Heart right ventricle (tissue), 16 donors: ENCODE results near the gene ANTXR1. TPM values are rescaled to one million over a fixed set of nuclear protein-coding genes. Genes with fewer than 3 reads are reported as not detected.

Experiments used
- ATAC-seq, 8 donors: fragments of 200-7000 bp; cut with Tn5 transposase; one replicate each; pipeline ENCODE4 v1.9.1; 2020; ENCODE audit warnings: mild to moderate bottlenecking in 8 of 8, moderate library complexity in 8 of 8, moderate number of reproducible peaks in 1 of 8
- DNase-seq, 2 donors: peaks; one replicate each; pipeline ENCODE4 v3.0.0-alpha.2; 2020
- H3K27ac ChIP-seq, 10 donors: fragments of 200-600 bp; sonication (generic) in 2 of 10; one replicate each; pipeline versions ENCODE4 v1.5.0 to v1.8.0; 2020 to 2022; ENCODE audit warnings: mild to moderate bottlenecking in 3 of 10
- H3K27me3 ChIP-seq, 7 donors: fragments of 200-600 bp; one replicate each; pipeline ENCODE4 v1.8.0; 2021 to 2022; ENCODE audit warnings: mild to moderate bottlenecking in 2 of 7
- H3K36me3 ChIP-seq, 9 donors: fragments of 200-600 bp; sonication (generic) in 1 of 9; one replicate each; pipeline versions ENCODE4 v1.5.0 to v1.8.0; 2020 to 2022; ENCODE audit warnings: mild to moderate bottlenecking in 2 of 9
- H3K4me1 ChIP-seq, 9 donors: fragments of 200-600 bp; sonication (generic) in 1 of 9; one replicate each; pipeline versions ENCODE4 v1.5.0 to v1.8.0; 2020 to 2022; ENCODE audit warnings: mild to moderate bottlenecking in 4 of 9
- H3K4me3 ChIP-seq, 10 donors: fragments of 200-600 bp; sonication (generic) in 2 of 10; one replicate each; pipeline versions ENCODE4 v1.5.0 to v1.8.0; 2020 to 2022; ENCODE audit warnings: mild to moderate bottlenecking in 7 of 10, moderate library complexity in 2 of 10
- H3K9me3 ChIP-seq, 11 donors: fragments of 200-600 bp in 10 of 11; sonication (generic) in 2 of 11; one replicate each; pipeline versions ENCODE4 v1.5.0 to v1.8.0; 2013 to 2022; ENCODE audit warnings: mild to moderate bottlenecking in 2 of 11, control low read depth in 1 of 11, moderate library complexity in 1 of 11
- WGBS, 2 donors: extraction: QIAGEN DNeasy Blood & Tissue Kit; methylation state at CpG; one replicate each; pipeline ENCODE4 v1.1.7; 2013; ENCODE audit warnings: inconsistent platforms in 1 of 2; 5-methylcytosine and 5-hydroxymethylcytosine counted together
- intact Hi-C, 10 donors: fragments of 100-400 bp; cut with DNase I; formaldehyde crosslinking; loops; one replicate each; pipeline versions ENCODE4 v1.11.1 to v1.14.2; 2022
- polyA plus RNA-seq, 2 donors: library from polyadenylated mRNA; stranded (reverse); fragments of 200-250 nt; gene quantifications; one replicate each; pipeline ENCODE4 v1.2.3, GENCODE V29; 2013
- total RNA-seq, 10 donors: library from RNA; stranded (reverse); fragmentation: NEBNext Ultra II Directional in 3 of 10; extraction: Animal tissue kit (Norgen Biotek cat#: 25700) in 3 of 10; gene quantifications; one replicate each; pipeline versions ENCODE4 v1.2.1 to v1.2.4, GENCODE V29; 2021 to 2023
- TF ChIP-seq, protein P1 (sequence below), 9 donors: fragments of 200-600 bp; sonication (generic) in 2 of 9; IDR thresholded peaks; one replicate each; pipeline versions ENCODE4 v1.5.0 to v1.8.0; 2021 to 2022; ENCODE audit warnings: antibody characterized with exemption in 9 of 9, mild to moderate bottlenecking in 5 of 9, moderate library complexity in 1 of 9
- donor health status: Arrhythmogenic right ventricular cardiomyopathy.
- donor health status: ischemic (EF 13 %, LVEDD 7.1; RV severe dilation, severe dysfunction).
- donor health status: healthy with polysubstance abuse.
- donor health status: DM: no; HTN: yes; CAD: no.
- donor health status: DM: no; HTN: no; CAD: no.
- donor health status: ischemic (EF 25% LVEDD 6.9; RV normal size, moderate dysfunction).
- donor health status: ischemic (EF 25% LVEDD 5.7; RV mildly dilated, moderate dysfunction).
- donor health status: healthy.
- donor health status: DM: yes; HTN: yes; CAD: no.
- donor health status: Ischemic cardiomyopathy.
- donor health status: ischemic (EF 35%, LVEDD 5.7; RV mildly dilated, moderate dysfunction).
- donor health status: nonischemic (EF 11% LVEDD 7.7; RV severe dilation, severe dysfunction).
- donor health status: DM: yes; HTN: yes; CAD: no.
- donor health status: PGD.
- donor health status: ischemic (EF 29% LVEDD 5.4; RV normal size, mild dysfunction).
- donor health status: nonischemic (EF 23%, LVEDD 6.1; RV moderate dilation, normal function).

ANTXR1 gene
- total and polyA plus RNA-seq, 12 donors = 8.9 to 33.1 (median 24.1) TPM

- DNase-seq = no peak
- H3K27ac ChIP-seq = peak overlapping the region in 3 of 10 donors; percentile 24 to 35 (median 25)
- peaks cover 0 to 7% (median 0%) of the 10 kb centered on the region in 9 donors for H3K36me3 ChIP-seq
- peaks cover 0 to 19% (median 6%) of the 10 kb centered on the region in 9 donors for H3K4me1 ChIP-seq
- H3K9me3 ChIP-seq = no peaks in the 10 kb centered on the region
- ATAC-seq = peak in 7 of 8 donors; percentile 32 to 77 (median 56)
- no peaks in the 10 kb centered on the region for H3K27me3 ChIP-seq
- WGBS, 2 donors = 44 to 70% methylated on average over 7 of the region's 7 CpGs
- TF ChIP-seq, protein P1, sequence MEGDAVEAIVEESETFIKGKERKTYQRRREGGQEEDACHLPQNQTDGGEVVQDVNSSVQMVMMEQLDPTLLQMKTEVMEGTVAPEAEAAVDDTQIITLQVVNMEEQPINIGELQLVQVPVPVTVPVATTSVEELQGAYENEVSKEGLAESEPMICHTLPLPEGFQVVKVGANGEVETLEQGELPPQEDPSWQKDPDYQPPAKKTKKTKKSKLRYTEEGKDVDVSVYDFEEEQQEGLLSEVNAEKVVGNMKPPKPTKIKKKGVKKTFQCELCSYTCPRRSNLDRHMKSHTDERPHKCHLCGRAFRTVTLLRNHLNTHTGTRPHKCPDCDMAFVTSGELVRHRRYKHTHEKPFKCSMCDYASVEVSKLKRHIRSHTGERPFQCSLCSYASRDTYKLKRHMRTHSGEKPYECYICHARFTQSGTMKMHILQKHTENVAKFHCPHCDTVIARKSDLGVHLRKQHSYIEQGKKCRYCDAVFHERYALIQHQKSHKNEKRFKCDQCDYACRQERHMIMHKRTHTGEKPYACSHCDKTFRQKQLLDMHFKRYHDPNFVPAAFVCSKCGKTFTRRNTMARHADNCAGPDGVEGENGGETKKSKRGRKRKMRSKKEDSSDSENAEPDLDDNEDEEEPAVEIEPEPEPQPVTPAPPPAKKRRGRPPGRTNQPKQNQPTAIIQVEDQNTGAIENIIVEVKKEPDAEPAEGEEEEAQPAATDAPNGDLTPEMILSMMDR (IDR thresholded peaks at IDR 0.05) = no peak
- intact Hi-C loops = no loop called here
- no peak overlapping the region for H3K4me3 ChIP-seq
Observed at GRCh38 chr2:69241093-69241492, 228.1 kb downstream of the ANTXR1 start.

- Histone ChIP-seq H3K4me1 (peaks cover 0 to 19% (median 6%) of the 10 kb centered on the region in 9 donors), H3K27me3 (no peaks in the 10 kb centered on the region), H3K27ac (peak overlapping the region in 4 of 10 donors; percentile 24 to 35 (median 27)), H3K36me3 (peaks cover 0 to 14% (median 0%) of the 10 kb centered on the region in 9 donors), H3K4me3 (no peak overlapping the region), H3K9me3 (no peaks in the 10 kb centered on the region)
- TF ChIP-seq, protein P1 (IDR thresholded peaks at IDR 0.05) = no peak
- 90 to 91% methylated on average over 9 of the region's 9 CpGs for WGBS, 2 donors
- ATAC-seq = peak in 1 of 8 donors; percentile 20
- intact Hi-C loops = no loop called here
- no peak for DNase-seq
Observed at GRCh38 chr2:69241664-69242514, 228.9 kb downstream of the ANTXR1 start.

DNA sequence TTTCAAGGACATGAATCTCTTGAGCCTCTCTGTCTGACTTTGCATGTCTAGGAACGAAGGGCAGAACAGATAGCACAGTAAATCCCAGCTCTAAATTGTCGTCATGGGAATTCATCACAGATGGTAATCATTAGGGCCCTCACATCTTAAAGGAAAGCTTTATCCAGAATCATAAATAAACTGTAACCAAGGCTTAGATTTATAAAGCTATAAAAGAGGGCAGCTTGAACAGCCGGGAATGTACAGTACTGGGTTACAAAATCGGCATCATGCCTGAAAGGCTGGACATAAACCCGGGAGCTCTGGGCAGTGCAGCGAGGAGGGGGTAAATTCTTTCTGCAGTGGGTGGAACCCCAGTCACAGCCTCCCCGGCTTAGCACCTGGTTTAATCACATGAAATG lies 229.7 kb downstream of the ANTXR1 start:
- DNase-seq = no peak
- H3K4me3 ChIP-seq = no peak overlapping the region
- TF ChIP-seq, protein P1 (IDR thresholded peaks at IDR 0.05) = no peak
- no peak for ATAC-seq
- 80 to 89% methylated on average over 7 of the region's 7 CpGs for WGBS, 2 donors
- H3K27ac ChIP-seq = no peak overlapping the region
- peaks cover 0 to 14% (median 0%) of the 10 kb centered on the region in 9 donors for H3K36me3 ChIP-seq
- H3K4me1 ChIP-seq = peaks cover 0 to 19% (median 6%) of the 10 kb centered on the region in 9 donors
- no peaks in the 10 kb centered on the region for H3K27me3 ChIP-seq
- no peaks in the 10 kb centered on the region for H3K9me3 ChIP-seq
- intact Hi-C loops = no loop called here

DNA sequence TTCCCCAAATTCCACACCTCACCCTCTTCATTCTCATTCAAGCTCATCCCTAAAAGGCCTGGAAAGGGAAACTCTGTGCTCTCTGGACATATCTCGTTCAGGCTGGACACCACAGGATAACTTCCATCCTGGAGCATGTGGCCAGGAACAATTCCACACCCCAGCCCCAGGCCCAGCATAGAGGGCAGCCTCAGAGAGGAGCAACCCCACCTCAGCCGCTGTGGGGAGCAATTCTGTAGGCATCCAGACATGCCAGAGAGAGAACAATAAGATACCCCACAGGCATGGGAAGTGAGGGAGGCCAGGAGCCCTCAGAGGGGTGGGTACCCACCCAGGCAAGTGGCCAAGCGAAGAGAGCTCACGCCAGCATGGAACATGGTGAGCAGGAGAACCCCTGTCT lies 230.7 kb downstream of the ANTXR1 start:
- Histone ChIP-seq H3K27me3 (no peaks in the 10 kb centered on the region), H3K4me1 (peaks cover 0 to 19% (median 6%) of the 10 kb centered on the region in 9 donors), H3K4me3 (no peak overlapping the region), H3K36me3 (peaks cover 0 to 14% (median 0%) of the 10 kb centered on the region in 9 donors), H3K27ac (no peak overlapping the region), H3K9me3 (no peaks in the 10 kb centered on the region)
- TF ChIP-seq, protein P1 (IDR thresholded peaks at IDR 0.05) = no peak
- intact Hi-C loops = no loop called here
- DNase-seq (no peak), ATAC-seq (no peak)
- 95 to 98% methylated on average over 4 of the region's 4 CpGs for WGBS, 2 donors
